IMR-90 (cell line): ENCODE data around the gene RMC1. TPM values are rescaled to one million over a fixed set of nuclear protein-coding genes. Genes with fewer than 3 reads are reported as not detected.
"Not testable (repeated sequence)": the region's sequence is repeated elsewhere in the genome, so short reads cannot be mapped to it uniquely, and the experiment has no call there.

Source experiments
- ATAC-seq: fragments of 200-7000 bp; cut with Tn5 transposase; 2 replicates; pipeline ENCODE4 v1.9.1; 2020; ENCODE audit warnings: low read depth, mild to moderate bottlenecking, moderate library complexity
- BruUV-seq: library from RNA; stranded (reverse); fragments of 400-500 nt; replicated peaks from 2 replicates; lab custom pipeline; 2021; lab: Mats Ljungman, UMichigan
- CTCF ChIA-PET: fragments of 300-600 bp; formaldehyde crosslinking; extraction: SDS; loops from one replicate; lab custom pipeline; 2021; ENCODE audit warnings: antibody characterized with exemption; lab: Yijun Ruan, JAX
- POLR2A ChIA-PET: fragments of 300-600 bp; sonication (Branson Sonifier 250); formaldehyde crosslinking; loops from one replicate; lab custom pipeline; 2022; ENCODE audit warnings: antibody characterized with exemption; ENCODE audit not compliant: unreplicated experiment; lab: Charles Lee
- DNase-seq: peaks from one replicate; pipeline ENCODE4 v3.0.0; 2013
- H2AFZ ChIP-seq: replicated peaks from 2 replicates; pipeline ENCODE3; 2013; ENCODE audit warnings: low read length, mild to moderate bottlenecking; ENCODE audit not compliant: poor library complexity
- H2AK5ac ChIP-seq: 2 replicates; pipeline ENCODE4 v1.6.1; 2013; ENCODE audit warnings: low read depth, low read length, inconsistent platforms
- H2AK9ac ChIP-seq: replicated peaks from 2 replicates; pipeline ENCODE3; 2013; ENCODE audit warnings: mild to moderate bottlenecking, low read depth, low read length, moderate library complexity; ENCODE audit not compliant: poor library complexity
- H2BK120ac ChIP-seq: 2 replicates; pipeline ENCODE4 v1.6.1; 2013; ENCODE audit warnings: low read depth, low read length, inconsistent platforms
- H2BK15ac ChIP-seq: 3 replicates; pipeline ENCODE4 v1.6.1; 2013; ENCODE audit warnings: low read depth, low read length, inconsistent platforms
- H2BK20ac ChIP-seq: 2 replicates; pipeline ENCODE4 v1.6.1; 2013; ENCODE audit warnings: low read depth, mild to moderate bottlenecking, inconsistent platforms, low read length, moderate library complexity
- H2BK5ac ChIP-seq: 2 replicates; pipeline ENCODE4 v1.6.1; 2013; ENCODE audit warnings: mild to moderate bottlenecking, low read depth, low read length, inconsistent platforms; ENCODE audit not compliant: poor library complexity, severe bottlenecking
- H3K14ac ChIP-seq: replicated peaks from 2 replicates; pipeline ENCODE4 v1.6.1; 2013; ENCODE audit warnings: low read depth, low read length, inconsistent platforms
- H3K18ac ChIP-seq: 2 replicates; pipeline ENCODE4 v1.6.1; 2013; ENCODE audit warnings: low read depth, low read length, control low read depth
- H3K23ac ChIP-seq: 2 replicates; pipeline ENCODE4 v1.6.1; 2013; ENCODE audit warnings: low read depth, low read length, inconsistent platforms
- H3K27ac ChIP-seq: 2 replicates; pipeline ENCODE4 v1.5.1; 2013; ENCODE audit warnings: mild to moderate bottlenecking, control low read depth, low read length; ENCODE audit not compliant: insufficient read depth
- H3K27me3 ChIP-seq: 2 replicates; pipeline ENCODE4 v1.6.1; 2013; ENCODE audit warnings: low read length; ENCODE audit not compliant: control insufficient read depth, insufficient read depth
- H3K36me3 ChIP-seq: 2 replicates; pipeline ENCODE4 v1.6.1; 2013; ENCODE audit warnings: low read length, mixed read lengths; ENCODE audit not compliant: control insufficient read depth, insufficient read depth
- H3K4ac ChIP-seq: 2 replicates; pipeline ENCODE4 v1.6.1; 2013; ENCODE audit warnings: low read depth, low read length, inconsistent platforms
- H3K4me1 ChIP-seq: 2 replicates; pipeline ENCODE4 v1.6.1; 2013; ENCODE audit warnings: low read length, mixed read lengths; ENCODE audit not compliant: control insufficient read depth, insufficient read depth
- H3K4me2 ChIP-seq: 2 replicates; pipeline ENCODE4 v1.6.1; 2013; ENCODE audit warnings: low read depth, mild to moderate bottlenecking, control low read depth, low read length, moderate library complexity
- H3K4me3 ChIP-seq: 2 replicates; pipeline ENCODE4 v1.5.1; 2013; ENCODE audit warnings: low read depth, mild to moderate bottlenecking, control low read depth, low read length, moderate library complexity; ENCODE audit not compliant: insufficient read depth
- H3K56ac ChIP-seq: 2 replicates; pipeline ENCODE4 v1.6.1; 2013; ENCODE audit warnings: low read length, inconsistent platforms; ENCODE audit not compliant: insufficient read depth; ENCODE audit errors: extremely low read depth
- H3K79me1 ChIP-seq, 2 experiments: 2 replicates each; pipeline ENCODE4 v1.6.1; 2013; ENCODE audit warnings: low read length in 2 of 2, inconsistent platforms in 1 of 2, low read depth in 1 of 2
- H3K9ac ChIP-seq: 2 replicates; pipeline ENCODE4 v1.6.1; 2013; ENCODE audit warnings: low read depth, low read length, control low read depth
- H3K9me1 ChIP-seq: 2 replicates; pipeline ENCODE4 v1.6.1; 2013; ENCODE audit warnings: low read length, inconsistent platforms; ENCODE audit not compliant: insufficient read depth
- H3K9me3 ChIP-seq: 2 replicates; pipeline ENCODE4 v1.6.1; 2013; ENCODE audit warnings: low read length; ENCODE audit not compliant: control insufficient read depth, insufficient read depth
- H4K20me1 ChIP-seq: 2 replicates; pipeline ENCODE4 v1.6.1; 2013; ENCODE audit warnings: low read length, inconsistent platforms; ENCODE audit not compliant: insufficient read depth
- H4K5ac ChIP-seq: 2 replicates; pipeline ENCODE4 v1.6.1; 2013; ENCODE audit warnings: mild to moderate bottlenecking, low read depth, low read length, control low read depth
- H4K8ac ChIP-seq, 2 experiments: 2 replicates each; pipeline ENCODE4 v1.6.1; 2013; ENCODE audit warnings: low read depth in 2 of 2, low read length in 2 of 2, control low read depth in 1 of 2, inconsistent platforms in 1 of 2
- H4K91ac ChIP-seq: 2 replicates; pipeline ENCODE4 v1.6.1; 2013; ENCODE audit warnings: low read depth, low read length, inconsistent platforms; ENCODE audit not compliant: insufficient read depth
- BHLHE40 ChIP-seq: fragments of 150-350 bp; IDR thresholded peaks from 2 replicates; pipeline ENCODE4 v1.6.1; 2016; ENCODE audit warnings: mild to moderate bottlenecking, low read depth, low read length
- CEBPB ChIP-seq: IDR thresholded peaks from 2 replicates; pipeline ENCODE4 v1.6.1; 2012; ENCODE audit warnings: low read depth, low read length, improper control_type of control experiment
- WGBS, 2 experiments: methylation state at CpG; one replicate each; pipeline versions ENCODE4 v1.1.5 to v1.1.7; 2013; ENCODE audit warnings: missing lambda C conversion rate in 2 of 2; ENCODE audit not compliant: insufficient read length in 1 of 2; ENCODE audit errors: extremely low coverage in 2 of 2; 5-methylcytosine and 5-hydroxymethylcytosine counted together
- dilution Hi-C: fragments of 300-500 bp; cut with HindIII; formaldehyde crosslinking; loops from one replicate; pipeline ENCODE4 v1.14.3; 2018; ENCODE audit warnings: low sequenced_read_pairs; ENCODE audit not compliant: unreplicated experiment
- in situ Hi-C: fragments of 300-500 bp; cut with MboI; formaldehyde crosslinking; loops from 3 replicates; pipeline ENCODE4 v1.14.3; 2019; ENCODE audit warnings: low sequenced_read_pairs, inconsistent platforms, mixed read lengths
- intact Hi-C: fragments of 100-400 bp; cut with micrococcal nuclease; formaldehyde crosslinking; loops from 2 replicates; pipeline ENCODE4 v1.10.0; 2022
- polyA plus RNA-seq, 3 experiments: library from polyadenylated mRNA; depleted of rRNA; stranded (reverse); fragments of >200 nt; gene quantifications; 2 replicates each; pipeline ENCODE4 v1.2.3, GENCODE V29; 2012; ENCODE audit warnings: low replicate concordance in 1 of 3
- total RNA-seq: library from RNA; depleted of rRNA; stranded (reverse); fragments of >200 nt; gene quantifications from 2 replicates; pipeline ENCODE4 v1.2.3, GENCODE V29; 2012

RMC1 gene
- total and polyA plus RNA-seq, 2 of the 4 experiments (the other 2 are of a cell fraction): 14.2 to 18.0 TPM

DNA sequence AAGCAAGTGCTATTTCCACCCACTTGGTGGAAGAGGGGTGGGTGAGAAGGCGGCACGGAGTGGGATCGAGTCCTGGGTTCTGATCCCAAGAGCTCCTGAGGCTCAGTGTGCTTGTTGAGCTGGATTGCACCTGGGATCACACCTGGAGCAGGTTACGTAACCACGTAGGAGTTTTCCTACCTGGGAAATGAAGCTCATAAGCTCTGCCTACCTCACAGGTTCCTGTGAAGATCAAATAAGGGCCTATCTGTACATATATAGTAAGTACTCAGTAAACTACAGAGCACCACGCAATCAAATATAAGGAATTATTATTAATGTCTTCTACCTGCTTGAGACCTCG is 72.0 kb downstream of the RMC1 start:
- BruUV-seq: no TSS peak
- Histone ChIP-seq H3K79me1 (peaks cover 33 to 40% of the 10 kb centered on the region in 2 experiments), H4K5ac (no peak overlapping the region), H2BK120ac (no peak overlapping the region), H4K20me1 (peaks cover 49% of the 10 kb centered on the region), H3K4me2 (no peak overlapping the region), H2AK9ac (no peak overlapping the region), H4K8ac (no peak overlapping the region), H3K4ac (no peak overlapping the region), H3K23ac (no peak overlapping the region), H3K27me3 (peaks cover 5% of the 10 kb centered on the region; the same call in 1 of the 2 replicates), H3K14ac (no peak overlapping the region), H3K9me3 (no peaks in the 10 kb centered on the region), H2BK20ac (no peak overlapping the region), H2AFZ (no peak overlapping the region), H3K9me1 (peaks cover 19% of the 10 kb centered on the region), H3K36me3 (peaks cover 19% of the 10 kb centered on the region), H2AK5ac (no peak overlapping the region), H2BK15ac (no peak overlapping the region), H3K4me1 (peaks cover 4% of the 10 kb centered on the region; the same call in 1 of the 2 replicates), H3K4me3 (no peak overlapping the region), H3K56ac (no peak overlapping the region), H3K18ac (no peak overlapping the region), H2BK5ac (no peak overlapping the region), H4K91ac (no peak overlapping the region), H3K9ac (no peak overlapping the region), H3K27ac (no peak overlapping the region)
- ChIA-PET CTCF (no interaction called here), POLR2A (no interaction called here)
- ATAC-seq: no peak
- WGBS, 2 experiments: no CpG with 5 or more reads among the region's 7 CpGs
- dilution Hi-C loops (no loop called here), in situ Hi-C loops (no loop called here), intact Hi-C loops (no loop called here)
- DNase-seq: no peak
- TF ChIP-seq BHLHE40: no peak
- TF ChIP-seq CEBPB: peak; percentile 13; the same call in 1 of the 2 replicates

DNA sequence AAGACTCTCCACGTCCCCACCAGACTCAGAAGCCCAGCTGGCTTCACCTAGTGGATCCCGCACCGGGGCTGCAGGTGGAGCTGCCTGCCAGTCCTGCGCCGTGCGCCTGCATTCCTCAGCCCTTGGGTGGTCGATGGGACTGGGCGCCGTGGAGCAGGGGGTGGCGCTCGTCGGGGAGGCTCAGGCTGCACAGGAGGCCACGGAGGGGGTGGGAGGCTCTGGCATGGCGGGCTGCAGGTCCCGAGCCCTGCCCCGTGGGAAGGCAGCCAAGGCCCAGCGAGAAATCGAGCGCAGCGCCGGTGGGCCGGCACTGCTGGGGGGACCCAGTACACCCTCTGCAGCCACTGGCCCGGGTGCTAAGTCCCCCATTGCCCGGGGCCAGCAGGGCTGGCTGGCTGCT is 74.2 kb downstream of the RMC1 start:
- H4K91ac ChIP-seq, H3K4me3 ChIP-seq, dilution Hi-C loops, ATAC-seq, POLR2A ChIA-PET, H3K36me3 ChIP-seq, intact Hi-C loops, H3K27me3 ChIP-seq, H3K4me1 ChIP-seq, H3K4me2 ChIP-seq, H3K9ac ChIP-seq, H3K18ac ChIP-seq, H2BK15ac ChIP-seq, H2BK20ac ChIP-seq, H4K5ac ChIP-seq, H2AK9ac ChIP-seq, H4K8ac ChIP-seq, H2AFZ ChIP-seq, BruUV-seq, H2BK120ac ChIP-seq, H2AK5ac ChIP-seq, H3K27ac ChIP-seq, H3K4ac ChIP-seq, H2BK5ac ChIP-seq, H3K56ac ChIP-seq, in situ Hi-C loops, H3K14ac ChIP-seq, DNase-seq, H3K23ac ChIP-seq, H3K9me3 ChIP-seq: not testable (repeated sequence)
- H4K20me1 ChIP-seq: peaks cover 62% of the 10 kb centered on the region
- no CpG with 5 or more reads among the region's 24 CpGs for WGBS, 2 experiments
- H3K9me1 ChIP-seq: peaks cover 25% of the 10 kb centered on the region
- CTCF ChIA-PET: interaction anchor here (0.6 kb wide), 1 partner anchor 501 kb away, joined by 3 read pairs; no protein-coding TSS in a partner anchor
- peaks cover 28 to 49% of the 10 kb centered on the region in 2 experiments for H3K79me1 ChIP-seq
